ENCODE data around the gene WNT4.

DNA sequence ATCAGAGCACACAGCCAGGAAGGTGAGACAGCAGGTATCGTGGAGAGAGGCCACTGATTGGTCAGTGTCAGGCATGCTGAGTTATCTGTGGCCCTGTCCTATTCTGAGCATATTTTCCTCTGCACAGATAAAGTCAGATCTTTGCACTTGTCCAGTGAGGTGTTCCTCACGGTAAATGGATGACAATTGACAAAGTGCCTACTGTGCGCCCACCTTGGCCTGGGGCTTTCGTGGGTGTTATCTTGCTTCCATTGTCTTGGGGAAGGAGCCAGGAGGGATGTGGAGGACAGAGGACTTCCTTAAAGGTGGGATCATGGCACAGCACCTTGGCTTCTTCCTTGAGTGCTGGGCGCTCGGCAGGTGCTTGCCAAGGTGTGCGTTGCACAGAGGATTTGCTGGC, 46.0 kb upstream of the WNT4 start:
- TF ChIP-seq, protein P1, sequence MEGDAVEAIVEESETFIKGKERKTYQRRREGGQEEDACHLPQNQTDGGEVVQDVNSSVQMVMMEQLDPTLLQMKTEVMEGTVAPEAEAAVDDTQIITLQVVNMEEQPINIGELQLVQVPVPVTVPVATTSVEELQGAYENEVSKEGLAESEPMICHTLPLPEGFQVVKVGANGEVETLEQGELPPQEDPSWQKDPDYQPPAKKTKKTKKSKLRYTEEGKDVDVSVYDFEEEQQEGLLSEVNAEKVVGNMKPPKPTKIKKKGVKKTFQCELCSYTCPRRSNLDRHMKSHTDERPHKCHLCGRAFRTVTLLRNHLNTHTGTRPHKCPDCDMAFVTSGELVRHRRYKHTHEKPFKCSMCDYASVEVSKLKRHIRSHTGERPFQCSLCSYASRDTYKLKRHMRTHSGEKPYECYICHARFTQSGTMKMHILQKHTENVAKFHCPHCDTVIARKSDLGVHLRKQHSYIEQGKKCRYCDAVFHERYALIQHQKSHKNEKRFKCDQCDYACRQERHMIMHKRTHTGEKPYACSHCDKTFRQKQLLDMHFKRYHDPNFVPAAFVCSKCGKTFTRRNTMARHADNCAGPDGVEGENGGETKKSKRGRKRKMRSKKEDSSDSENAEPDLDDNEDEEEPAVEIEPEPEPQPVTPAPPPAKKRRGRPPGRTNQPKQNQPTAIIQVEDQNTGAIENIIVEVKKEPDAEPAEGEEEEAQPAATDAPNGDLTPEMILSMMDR (IDR thresholded peaks at IDR 0.05) = no peak
- no peak for TF ChIP-seq EZH2 (IDR thresholded peaks at IDR 0.05)

Measured in neural progenitor cell (in vitro differentiated cells).